Gastroesophageal sphincter (tissue), 3 donors: Measurements from ENCODE around the gene DDAH2.

Experiments
- EP300 ChIP-seq: sonication (generic); formaldehyde crosslinking; IDR thresholded peaks from one replicate; pipeline ENCODE4 v1.6.1; 2017; ENCODE audit warnings: antibody characterized with exemption, mild to moderate bottlenecking
- POLR2A ChIP-seq, 2 donors: fragments of 450-650 bp; IDR thresholded peaks; one replicate each; pipeline ENCODE4 v1.6.1; 2017; ENCODE audit warnings: antibody characterized with exemption in 2 of 2, mild to moderate bottlenecking in 2 of 2, moderate library complexity in 1 of 2
- POLR2AphosphoS5 ChIP-seq: sonication (generic); formaldehyde crosslinking; IDR thresholded peaks from one replicate; pipeline ENCODE4 v1.6.1; 2017; ENCODE audit warnings: antibody characterized with exemption
- TF ChIP-seq, protein P1 (sequence below), 4 experiments: fragments of 200-600 bp in 2 of 4; fragments of 450-650 bp in 2 of 4; sonication (generic) in 1 of 4; IDR thresholded peaks; one replicate each; pipeline ENCODE4 v1.5.1; 2017 to 2019; ENCODE audit warnings: antibody characterized with exemption in 4 of 4, mild to moderate bottlenecking in 2 of 4, moderate library complexity in 2 of 4

DNA sequence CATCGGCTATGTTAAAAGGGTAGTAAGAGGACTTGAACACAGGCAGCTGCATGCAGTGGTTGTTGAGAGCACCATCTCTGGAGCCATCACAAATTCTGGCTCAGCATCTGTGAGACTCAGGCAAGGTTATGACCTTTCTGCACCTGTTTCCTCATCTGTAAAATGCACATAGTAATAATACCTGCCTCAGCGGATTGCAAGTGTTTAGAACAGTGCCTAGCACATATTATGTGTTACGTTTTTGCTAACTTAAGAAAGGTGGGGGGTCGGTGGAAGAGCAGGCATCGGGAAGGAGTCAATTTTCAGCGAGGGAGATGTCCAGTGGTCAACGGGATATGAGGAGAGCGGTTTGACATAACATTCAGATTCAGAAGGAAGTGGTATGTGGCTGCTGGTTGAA is 51.1 kb downstream of the DDAH2 start:
- TF ChIP-seq, protein P1, sequence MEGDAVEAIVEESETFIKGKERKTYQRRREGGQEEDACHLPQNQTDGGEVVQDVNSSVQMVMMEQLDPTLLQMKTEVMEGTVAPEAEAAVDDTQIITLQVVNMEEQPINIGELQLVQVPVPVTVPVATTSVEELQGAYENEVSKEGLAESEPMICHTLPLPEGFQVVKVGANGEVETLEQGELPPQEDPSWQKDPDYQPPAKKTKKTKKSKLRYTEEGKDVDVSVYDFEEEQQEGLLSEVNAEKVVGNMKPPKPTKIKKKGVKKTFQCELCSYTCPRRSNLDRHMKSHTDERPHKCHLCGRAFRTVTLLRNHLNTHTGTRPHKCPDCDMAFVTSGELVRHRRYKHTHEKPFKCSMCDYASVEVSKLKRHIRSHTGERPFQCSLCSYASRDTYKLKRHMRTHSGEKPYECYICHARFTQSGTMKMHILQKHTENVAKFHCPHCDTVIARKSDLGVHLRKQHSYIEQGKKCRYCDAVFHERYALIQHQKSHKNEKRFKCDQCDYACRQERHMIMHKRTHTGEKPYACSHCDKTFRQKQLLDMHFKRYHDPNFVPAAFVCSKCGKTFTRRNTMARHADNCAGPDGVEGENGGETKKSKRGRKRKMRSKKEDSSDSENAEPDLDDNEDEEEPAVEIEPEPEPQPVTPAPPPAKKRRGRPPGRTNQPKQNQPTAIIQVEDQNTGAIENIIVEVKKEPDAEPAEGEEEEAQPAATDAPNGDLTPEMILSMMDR (IDR thresholded peaks at IDR 0.05): no peak
- TF ChIP-seq POLR2A (IDR thresholded peaks at IDR 0.05) (no peak), POLR2AphosphoS5 (no peak), EP300 (no peak)
